Articular chondrocyte of knee joint (primary cell): ENCODE measurements around the gene FOXP1. TPM values are rescaled to one million over a fixed set of nuclear protein-coding genes. Genes with fewer than 3 reads are reported as not detected.
A peak's percentile ranks its signal among the peaks of the same experiment; 100 is the strongest.

Source experiments
- small RNA-seq: library from RNA; depleted of rRNA; stranded (forward); fragments of <200 nt; gene quantifications from one replicate; pipeline ENCODE3, GENCODE V24; 2012
- total RNA-seq: library from RNA; depleted of rRNA; stranded (reverse); fragments of >200 nt; gene quantifications from 2 replicates; pipeline ENCODE4 v1.2.3, GENCODE V29; 2012

FOXP1 gene
- 166 and 203 TPM in 2 replicates for total RNA-seq

DNA sequence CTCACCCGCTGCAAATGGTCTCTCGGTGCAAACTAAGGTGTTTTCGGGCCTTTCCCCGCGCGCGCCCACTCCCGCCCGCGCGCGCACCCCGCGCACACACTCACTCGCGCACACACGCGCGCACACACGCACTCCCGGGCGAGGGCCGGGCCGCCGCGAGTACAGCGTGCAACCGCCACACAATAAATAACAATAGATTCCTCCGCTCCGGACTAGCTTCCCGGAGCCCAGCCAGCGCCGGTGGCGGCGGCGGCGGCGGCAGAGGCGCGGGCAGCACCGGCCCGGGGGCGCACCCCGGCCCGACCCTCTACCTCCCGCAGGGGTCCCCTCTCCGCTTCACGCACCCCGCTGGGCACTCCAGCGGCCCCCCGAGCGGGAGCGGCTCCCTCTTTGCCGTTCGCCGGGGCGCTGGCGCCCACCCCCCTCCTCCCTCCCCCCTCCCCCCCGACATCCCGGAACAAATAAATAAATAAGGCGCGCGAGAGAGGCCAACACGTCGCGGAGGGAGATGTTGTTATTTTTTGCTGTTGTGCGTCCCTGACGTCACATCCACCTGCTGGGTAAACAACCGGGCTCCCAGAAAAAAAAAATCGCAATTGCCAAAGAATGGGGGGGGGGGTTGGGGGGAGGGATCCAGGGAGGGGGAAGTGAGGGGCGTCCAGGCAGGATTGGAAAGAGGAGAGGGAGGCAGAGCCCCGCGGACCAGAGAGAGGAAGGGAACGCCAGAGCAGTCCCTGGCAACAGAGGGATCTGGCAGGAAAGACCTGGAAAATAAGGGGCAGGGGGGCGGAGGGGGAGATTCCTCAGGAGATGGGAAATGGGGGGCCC, at the start of gene FOXP1:
FOXP1 (minus strand) TSS at position 163 of the 828 bp plus-strand sequence. CDS start 385,347 bp downstream, outside the sequence.

Small RNA genes lying within 50 kb of the gene (small RNA-seq; reads per million reads assigned to genes)
- 2.2 reads per million, percentile 74 among the genes with 10 or more reads in this experiment for gene MIR1284

Other genes starting within 250 kb of the FOXP1 start
- 6.2 and 7.8 TPM in 2 replicates for gene EIF4E3, start 141.7 kb upstream of the FOXP1 start, total RNA-seq
- 0.65 and 0.86 TPM in 2 replicates for gene GPR27, start 170.1 kb upstream of the FOXP1 start, total RNA-seq
- gene PROK2, start 201.4 kb upstream of the FOXP1 start, total RNA-seq, result not detected in 2 replicates